Measurements from ENCODE around the gene FLT3. TPM values are rescaled to one million over a fixed set of nuclear protein-coding genes. Genes with fewer than 3 reads are reported as not detected.

The FLT3 gene
- total and polyA plus RNA-seq, 9 of the 15 experiments (the other 6 are each of a cell fraction or from before 2014, with no cell fraction given): not detected

- Histone ChIP-seq H3K9ac (ENCODE audit: insufficient read depth in 1 of 2, low read depth in 2 of 2, low read length in 2 of 2) (peak within 1 kb of the TSS; percentile 95 to 97), H3K36me3 (ENCODE audit: control insufficient read depth, insufficient read depth, low read length) (0 out of 3 replicates have a peak, but pooled peaks cover 2% of the 10 kb centered on the region), H3K27me3 (ENCODE audit: control insufficient read depth in 2 of 2, insufficient read depth in 2 of 2, low read length in 2 of 2) (no peaks in the 10 kb centered on the region), H3K4me2 (ENCODE audit: insufficient read depth, low read length) (peak within 1 kb of the TSS; percentile 96), H2AFZ (ENCODE audit: low read depth, low read length) (peak within 1 kb of the TSS; percentile 83), H3K4me3 (peak within 1 kb of the TSS; percentile 96), H4K20me1 (replicated peaks; ENCODE audit: control insufficient read depth, insufficient read depth, low read length) (0 out of 2 replicates have a peak, but pooled peaks cover 3% of the 10 kb centered on the region), H3K79me2 (ENCODE audit: control insufficient read depth, insufficient read depth, low read length) (peaks cover 66% of the 10 kb centered on the region), H3K27ac (ENCODE audit: extremely low read depth, low read depth, low read length) (peak within 1 kb of the TSS; percentile 95), H3K9me1 (ENCODE audit: control insufficient read depth, insufficient read depth, low read length) (no peaks in the 10 kb centered on the region), H3K4me1 (replicated peaks in 1 of 2; ENCODE audit: control insufficient read depth in 2 of 2, insufficient read depth in 2 of 2, low read length in 2 of 2) (peaks cover 12 to 17% of the 10 kb centered on the region in 2 experiments; a peak in 4 of 5 replicates), H3K9me3 (replicated peaks; ENCODE audit: control insufficient read depth, insufficient read depth, low read depth, low read length) (no peaks in the 10 kb centered on the region)
- 0% methylated on average over 8 of the region's 84 CpGs for WGBS (ENCODE audit: insufficient coverage, low coverage, missing lambda C conversion rate)
- no TSS peak for BruUV-seq (replicated peaks)
- CTCF ChIA-PET (ENCODE audit: low intra/inter-chr PET ratio): no interaction called here
- ATAC-seq (peak; percentile 73), FAIRE-seq (peak; percentile 82), DNase-seq (ENCODE audit: extremely low read depth in 1 of 4, low spot score in 3 of 4) (peak; percentile 69 to 89 (median 74))
- intact Hi-C loops (cut with micrococcal nuclease) (loop anchor here (10.0 kb wide), 1 partner anchor 157 kb away; no protein-coding TSS in a partner anchor), in situ Hi-C loops (cut with MboI) (no loop called here)
- POLR2A ChIA-PET: interaction anchor here (0.5 kb wide), 1 partner anchor 185 kb away, joined by 3 read pairs; no protein-coding TSS in a partner anchor
- TF ChIP-seq MYC (IDR thresholded peaks at IDR 0.05; ENCODE audit: low read depth, low read length) (peak; percentile 23; the same call in 1 of the 2 replicates), MYC (CRISPR knock-in tag; IDR thresholded peaks at IDR 0.05; ENCODE audit: borderline replicate concordance, low read depth) (no peak), ZNF444 (CRISPR knock-in tag; IDR thresholded peaks at IDR 0.05) (peak; percentile 88), DDX20 (tag; IDR thresholded peaks at IDR 0.05; ENCODE audit: low read depth) (no peak), GTF2E2 (tag; IDR thresholded peaks at IDR 0.05) (peak; percentile 5; the same call in 1 of the 2 replicates), ZBED1 (IDR thresholded peaks at IDR 0.05) (no peak), SUPT5H (IDR thresholded peaks at IDR 0.05) (peak; percentile 70), MEF2D (tag; conservative IDR thresholded peaks at IDR 0.05; ENCODE audit: low read depth) (no peak), CGGBP1 (CRISPR knock-in tag; IDR thresholded peaks at IDR 0.05) (no peak), OTX1 (CRISPR knock-in tag; IDR thresholded peaks at IDR 0.05) (no peak), FOXP1 (CRISPR knock-in tag; IDR thresholded peaks at IDR 0.05) (no peak), RAD21 (CRISPR knock-in tag; conservative IDR thresholded peaks at IDR 0.05 in 1 of 2, IDR thresholded peaks at IDR 0.05 in 1 of 2) (no peak), SMAD1 (IDR thresholded peaks at IDR 0.05; ENCODE audit: low read depth, low read length, partially characterized antibody) (no peak), NFIC (IDR thresholded peaks at IDR 0.05) (peak; percentile 40; the same call in 1 of the 2 replicates), ZNF717 (CRISPR knock-in tag; IDR thresholded peaks at IDR 0.05) (no peak), TBP (optimal IDR thresholded peaks at IDR 0.05; ENCODE audit: low read depth, low read length) (peak; percentile 68), SETDB1 (IDR thresholded peaks at IDR 0.05; ENCODE audit: low read length) (no peak), ZNF551 (CRISPR knock-in tag; IDR thresholded peaks at IDR 0.05) (no peak), SMAD3 (CRISPR knock-in tag; conservative IDR thresholded peaks at IDR 0.05) (no peak), ZNF311 (CRISPR knock-in tag; IDR thresholded peaks at IDR 0.05) (no peak), RBM22 (IDR thresholded peaks at IDR 0.05; ENCODE audit: low read depth, low read length, poor library complexity, severe bottlenecking) (no peak), SNAPC5 (CRISPR knock-in tag; IDR thresholded peaks at IDR 0.05) (no peak), CCNT2 (IDR thresholded peaks at IDR 0.05; ENCODE audit: borderline replicate concordance, extremely low read depth, insufficient read length, low read depth, low read length) (peak; percentile 50), CEBPB (tag; IDR thresholded peaks at IDR 0.05) (no peak)
These were observed 37.8 kb upstream of the FLT3 start, which contains the start of gene PAN3 for GRCh38 chr13:28138012-28138755. Gene PAN3 (plus strand): TSS chr13:28138545. CDS start chr13:28138658, 113 bp downstream.

All from K562 (cell line).